ENCODE results near the gene SLC24A3. TPM values are rescaled to one million over a fixed set of nuclear protein-coding genes. Genes with fewer than 3 reads are reported as not detected.

Gene SLC24A3
- total RNA-seq, 1 donor from 2014 or later = 0.11 TPM

GRCh38 chr20:19710336-19711120 lies 498.1 kb downstream of the SLC24A3 start:
- Mint-ChIP-seq H3K9me3 (ENCODE audit: unreplicated experiment) (no peaks in the 10 kb centered on the region), H3K27me3 (ENCODE audit: unreplicated experiment) (no peaks in the 10 kb centered on the region)

GRCh38 chr20:19711126-19711525 lies 498.7 kb downstream of the SLC24A3 start:
- Mint-ChIP-seq H3K36me3 (ENCODE audit: unreplicated experiment) (no peaks in the 10 kb centered on the region), H3K9me3 (ENCODE audit: unreplicated experiment) (no peaks in the 10 kb centered on the region), H3K4me3 (ENCODE audit: unreplicated experiment) (no peak overlapping the region), H3K27ac (ENCODE audit: unreplicated experiment) (no peak overlapping the region), H3K27me3 (ENCODE audit: unreplicated experiment) (no peaks in the 10 kb centered on the region), H3K4me1 (ENCODE audit: unreplicated experiment) (peaks cover 53% of the 10 kb centered on the region)
- DNase-seq (ENCODE audit: extremely low spot score, unreplicated experiment) = no peak
- TF ChIP-seq CTCF (IDR thresholded peaks at IDR 0.05) = no peak

More at GRCh38 chr20:19710336-19711120, 498.1 kb downstream of the SLC24A3 start:
- Mint-ChIP-seq H3K27ac (ENCODE audit: unreplicated experiment) (peak overlapping the region; percentile 21), H3K4me3 (ENCODE audit: unreplicated experiment) (peak overlapping the region; percentile 9), H3K36me3 (ENCODE audit: unreplicated experiment) (no peaks in the 10 kb centered on the region), H3K4me1 (ENCODE audit: unreplicated experiment) (peaks cover 53% of the 10 kb centered on the region)
- no peak for TF ChIP-seq CTCF (IDR thresholded peaks at IDR 0.05)
- DNase-seq (ENCODE audit: extremely low spot score, unreplicated experiment) = no peak

GRCh38 chr20:19712721-19713260 lies 500.3 kb downstream of the SLC24A3 start:
- Mint-ChIP-seq H3K4me1 (ENCODE audit: unreplicated experiment) (peaks cover 53% of the 10 kb centered on the region), H3K36me3 (ENCODE audit: unreplicated experiment) (no peaks in the 10 kb centered on the region), H3K4me3 (ENCODE audit: unreplicated experiment) (no peak overlapping the region), H3K9me3 (ENCODE audit: unreplicated experiment) (no peaks in the 10 kb centered on the region), H3K27me3 (ENCODE audit: unreplicated experiment) (no peaks in the 10 kb centered on the region), H3K27ac (ENCODE audit: unreplicated experiment) (no peak overlapping the region)
- TF ChIP-seq CTCF (IDR thresholded peaks at IDR 0.05) = no peak
- DNase-seq (ENCODE audit: extremely low spot score, unreplicated experiment) = no peak

GRCh38 chr20:19713822-19714578 lies 501.6 kb downstream of the SLC24A3 start:
- TF ChIP-seq CTCF (IDR thresholded peaks at IDR 0.05) = no peak
- Mint-ChIP-seq H3K4me1 (ENCODE audit: unreplicated experiment) (peaks cover 46% of the 10 kb centered on the region), H3K36me3 (ENCODE audit: unreplicated experiment) (no peaks in the 10 kb centered on the region), H3K9me3 (ENCODE audit: unreplicated experiment) (no peaks in the 10 kb centered on the region), H3K4me3 (ENCODE audit: unreplicated experiment) (no peak overlapping the region), H3K27ac (ENCODE audit: unreplicated experiment) (peak overlapping the region; percentile 24), H3K27me3 (ENCODE audit: unreplicated experiment) (peaks cover 5% of the 10 kb centered on the region)
- no peak for DNase-seq (ENCODE audit: extremely low spot score, unreplicated experiment)

GRCh38 chr20:19714579-19714840 lies 502.1 kb downstream of the SLC24A3 start:
- H3K4me3 Mint-ChIP-seq (ENCODE audit: unreplicated experiment) = no peak overlapping the region
- TF ChIP-seq CTCF (IDR thresholded peaks at IDR 0.05) = no peak
- no peaks in the 10 kb centered on the region for H3K36me3 Mint-ChIP-seq (ENCODE audit: unreplicated experiment)
- H3K9me3 Mint-ChIP-seq (ENCODE audit: unreplicated experiment) = no peaks in the 10 kb centered on the region
- H3K27me3 Mint-ChIP-seq (ENCODE audit: unreplicated experiment) = peaks cover 6% of the 10 kb centered on the region
- peaks cover 41% of the 10 kb centered on the region for H3K4me1 Mint-ChIP-seq (ENCODE audit: unreplicated experiment)
- no peak for DNase-seq (ENCODE audit: extremely low spot score, unreplicated experiment)
- peak overlapping the region; percentile 24 for H3K27ac Mint-ChIP-seq (ENCODE audit: unreplicated experiment)
